CD4-positive, alpha-beta T cell (primary cell): ENCODE data around the gene JDP2. TPM values are rescaled to one million over a fixed set of nuclear protein-coding genes. Genes with fewer than 3 reads are reported as not detected.

Experiments
- ATAC-seq: fragments of 200-7000 bp; cut with Tn5 transposase; one replicate; pipeline ENCODE4 v1.10.0; 2022; ENCODE audit warnings: mild to moderate bottlenecking; ENCODE audit not compliant: poor library complexity
- CTCF ChIA-PET: fragments of 350-600 bp; sonication (Branson Sonifier 250); formaldehyde crosslinking; loops from one replicate; lab custom pipeline; 2021; ENCODE audit warnings: antibody characterized with exemption, inconsistent platforms; lab: Charles Lee
- POLR2A ChIA-PET: fragments of 350-600 bp; sonication (Branson Sonifier 250); formaldehyde crosslinking; loops from one replicate; lab custom pipeline; 2021; ENCODE audit warnings: antibody characterized with exemption, inconsistent platforms; lab: Charles Lee
- DNase-seq, 14 experiments: peaks; one replicate each; pipeline ENCODE4 v3.0.0-alpha.2; 2013 to 2020; ENCODE audit warnings: mixed read lengths in 2 of 14
- H3K27ac ChIP-seq, 2 donors: one replicate each; pipeline versions ENCODE4 v1.5.1 to v1.7.0; 2013; ENCODE audit warnings: low read length in 2 of 2, low read depth in 1 of 2, mild to moderate bottlenecking in 1 of 2
- H3K27me3 ChIP-seq, 2 experiments: 1 replicate in 1 of 2; 2 replicates in 1 of 2; pipeline versions ENCODE4 v1.6.1 to v1.7.0; 2013; ENCODE audit warnings: low read length in 2 of 2, control low read depth in 1 of 2, mild to moderate bottlenecking in 1 of 2, moderate library complexity in 1 of 2; ENCODE audit not compliant: insufficient read depth in 2 of 2, control insufficient read depth in 1 of 2
- H3K36me3 ChIP-seq: one replicate; pipeline ENCODE4 v1.6.1; 2013; ENCODE audit warnings: low read length, control low read depth; ENCODE audit not compliant: insufficient read depth
- H3K4me1 ChIP-seq: one replicate; pipeline ENCODE4 v1.6.1; 2013; ENCODE audit warnings: low read length, control low read depth; ENCODE audit not compliant: insufficient read depth
- H3K4me3 ChIP-seq: one replicate; pipeline ENCODE4 v1.5.1; 2013; ENCODE audit warnings: mild to moderate bottlenecking, low read length, moderate library complexity
- H3K9me3 ChIP-seq, 2 experiments: 1 replicate in 1 of 2; 2 replicates in 1 of 2; pipeline versions ENCODE4 v1.6.1 to v1.7.0; 2013; ENCODE audit warnings: low read length in 2 of 2, mild to moderate bottlenecking in 2 of 2, control low read depth in 1 of 2, moderate library complexity in 1 of 2; ENCODE audit not compliant: control insufficient read depth in 1 of 2, insufficient read depth in 1 of 2
- H3K27ac Mint-ChIP-seq: one replicate; pipeline ENCODE4 v1.8.0; 2020; ENCODE audit warnings: mixed read lengths
- H3K27me3 Mint-ChIP-seq: one replicate; pipeline ENCODE4 v1.8.0; 2021; ENCODE audit warnings: mixed read lengths
- H3K36me3 Mint-ChIP-seq: one replicate; pipeline ENCODE4 v1.8.0; 2021; ENCODE audit warnings: low read depth, mixed read lengths
- H3K4me1 Mint-ChIP-seq: one replicate; pipeline ENCODE4 v1.8.0; 2021; ENCODE audit warnings: low read depth, mixed read lengths
- H3K4me3 Mint-ChIP-seq: one replicate; pipeline ENCODE4 v1.8.0; 2020; ENCODE audit warnings: mild to moderate bottlenecking, mixed read lengths
- H3K9me3 Mint-ChIP-seq: one replicate; pipeline ENCODE4 v1.8.0; 2020; ENCODE audit warnings: mixed read lengths
- CTCF ChIP-seq: fragments of 200-600 bp; IDR thresholded peaks from one replicate; pipeline ENCODE4 v1.8.0; 2022; ENCODE audit warnings: antibody characterized with exemption, mild to moderate bottlenecking
- intact Hi-C, 2 experiments: fragments of 100-400 bp; cut with DNase I in 1 of 2; cut with micrococcal nuclease in 1 of 2; formaldehyde crosslinking; loops; one replicate each; pipeline versions ENCODE4 v1.15.1 to v1.9.0; 2023 to 2025; cut with DNase I, micrococcal nuclease
- total RNA-seq, 174 experiments: library from RNA in 2 of 174; stranded (reverse) in 2 of 174; gene quantifications; one replicate each; pipeline ENCODE4 v1.2.3 and lab custom pipeline; 2021 to 2026

JDP2 gene
- total RNA-seq, 2 experiments from 2014 or later: 1.1 to 1.2 TPM

GRCh38 chr14:75461303-75461702, 33.5 kb downstream of the JDP2 start:
- H3K4me1 Mint-ChIP-seq: no peaks in the 10 kb centered on the region
- peaks cover 7% of the 10 kb centered on the region for H3K4me1 ChIP-seq
- no peak for ATAC-seq
- no peak overlapping the region for H3K27ac ChIP-seq
- no peaks in the 10 kb centered on the region for H3K36me3 Mint-ChIP-seq
- H3K9me3 Mint-ChIP-seq: no peaks in the 10 kb centered on the region
- TF ChIP-seq CTCF: no peak
- H3K27me3 ChIP-seq: no peaks in the 10 kb centered on the region
- no peak overlapping the region for H3K4me3 ChIP-seq
- no peaks in the 10 kb centered on the region for H3K27me3 Mint-ChIP-seq
- no peaks in the 10 kb centered on the region for H3K9me3 ChIP-seq
- intact Hi-C loops: no loop called here
- CTCF ChIA-PET: no interaction called here
- H3K27ac Mint-ChIP-seq: no peak overlapping the region
- no peaks in the 10 kb centered on the region for H3K36me3 ChIP-seq
- DNase-seq: no peak
- no peak overlapping the region for H3K4me3 Mint-ChIP-seq
- POLR2A ChIA-PET: no interaction called here

- H3K27me3 Mint-ChIP-seq: no peaks in the 10 kb centered on the region
- no peaks in the 10 kb centered on the region for H3K4me1 Mint-ChIP-seq
- Histone ChIP-seq H3K4me1 (peaks cover 7% of the 10 kb centered on the region), H3K27me3 (no peaks in the 10 kb centered on the region), H3K9me3 (no peaks in the 10 kb centered on the region), H3K36me3 (no peaks in the 10 kb centered on the region), H3K4me3 (no peak overlapping the region), H3K27ac (no peak overlapping the region)
- DNase-seq (no peak), ATAC-seq (no peak)
- ChIA-PET CTCF (no interaction called here), POLR2A (no interaction called here)
- no peaks in the 10 kb centered on the region for H3K9me3 Mint-ChIP-seq
- H3K27ac Mint-ChIP-seq: no peak overlapping the region
- no peaks in the 10 kb centered on the region for H3K36me3 Mint-ChIP-seq
- TF ChIP-seq CTCF: no peak
- H3K4me3 Mint-ChIP-seq: no peak overlapping the region
- intact Hi-C loops: no loop called here
Measured at GRCh38 chr14:75461755-75462349, 34.0 kb downstream of the JDP2 start.

GRCh38 chr14:75464626-75465025, 36.8 kb downstream of the JDP2 start:
- Histone ChIP-seq H3K27me3 (no peaks in the 10 kb centered on the region), H3K9me3 (no peaks in the 10 kb centered on the region), H3K4me1 (no peaks in the 10 kb centered on the region), H3K4me3 (no peak overlapping the region), H3K27ac (no peak overlapping the region), H3K36me3 (no peaks in the 10 kb centered on the region)
- intact Hi-C loops: no loop called here
- DNase-seq: no peak
- no peak for ATAC-seq
- TF ChIP-seq CTCF: no peak
- no peaks in the 10 kb centered on the region for H3K4me1 Mint-ChIP-seq
- H3K27me3 Mint-ChIP-seq: no peaks in the 10 kb centered on the region
- no peaks in the 10 kb centered on the region for H3K36me3 Mint-ChIP-seq
- POLR2A ChIA-PET: no interaction called here
- H3K27ac Mint-ChIP-seq: no peak overlapping the region
- CTCF ChIA-PET: interaction anchor here (0.7 kb wide), 1 partner anchor 24 kb away, joined by 3 read pairs; no protein-coding TSS in a partner anchor
- no peaks in the 10 kb centered on the region for H3K9me3 Mint-ChIP-seq
- H3K4me3 Mint-ChIP-seq: no peak overlapping the region
